A204.1 (cell line): ENCODE results near the gene JAG2.

Source experiments
- FAIRE-seq: peaks from 2 replicates; lab custom pipeline; 2012; peaks lifted over from hg19 to GRCh38; lab: Jason Lieb, UNC

JAG2 gene

GRCh38 chr14:105203057-105203531 is 34.5 kb upstream of the JAG2 start:
- no peak for FAIRE-seq

- no peak for FAIRE-seq
These were observed 33.4 kb upstream of the JAG2 start for GRCh38 chr14:105201925-105202513.

GRCh38 chr14:105201156-105201924 is 32.8 kb upstream of the JAG2 start:
- FAIRE-seq, result no peak

- no peak for FAIRE-seq
These were observed 32.1 kb upstream of the JAG2 start for GRCh38 chr14:105200641-105201040.

- no peak for FAIRE-seq
These were observed 31.5 kb upstream of the JAG2 start for GRCh38 chr14:105200074-105200473.

GRCh38 chr14:105199093-105199492 is 30.5 kb upstream of the JAG2 start:
- no peak for FAIRE-seq

- FAIRE-seq, result no peak
These were observed 30.0 kb upstream of the JAG2 start for GRCh38 chr14:105198588-105198987.

GRCh38 chr14:105197211-105197641 is 28.6 kb upstream of the JAG2 start:
- FAIRE-seq, result no peak

GRCh38 chr14:105196265-105196960 is 27.8 kb upstream of the JAG2 start:
- no peak for FAIRE-seq

GRCh38 chr14:105195522-105196264 is 27.1 kb upstream of the JAG2 start:
- no peak for FAIRE-seq

GRCh38 chr14:105195051-105195450 is 26.5 kb upstream of the JAG2 start:
- FAIRE-seq, result no peak

GRCh38 chr14:105193916-105194782 is 25.6 kb upstream of the JAG2 start:
- no peak for FAIRE-seq

- no peak for FAIRE-seq
These were observed 24.5 kb upstream of the JAG2 start for GRCh38 chr14:105192866-105193731.

- no peak for FAIRE-seq
These were observed 19.5 kb upstream of the JAG2 start for GRCh38 chr14:105187935-105188524.

GRCh38 chr14:105187116-105187515 is 18.5 kb upstream of the JAG2 start:
- FAIRE-seq, result no peak

GRCh38 chr14:105185973-105186372 is 17.4 kb upstream of the JAG2 start:
- FAIRE-seq, result no peak

GRCh38 chr14:105185001-105185400 is 16.4 kb upstream of the JAG2 start:
- no peak for FAIRE-seq

GRCh38 chr14:105184461-105184860 is 15.9 kb upstream of the JAG2 start:
- no peak for FAIRE-seq

- no peak for FAIRE-seq
These were observed 13.9 kb upstream of the JAG2 start for GRCh38 chr14:105182296-105183020.
